C4-2B (cell line): ENCODE data around the gene MYH6.

Source experiments
- CTCF ChIP-seq: fragments of 450-650 bp; conservative IDR thresholded peaks from 2 replicates; pipeline ENCODE4 v1.5.1; 2017; ENCODE audit warnings: mild to moderate bottlenecking
- ZFX ChIP-seq: fragments of 450-650 bp; IDR thresholded peaks from 2 replicates; pipeline ENCODE4 v1.6.1; 2017

- TF ChIP-seq CTCF = no peak
- no peak for TF ChIP-seq ZFX
Observed at GRCh38 chr14:23361320-23361719, 46.8 kb downstream of the MYH6 start.
